ENCODE data around the gene CHP2. TPM values are rescaled to one million over a fixed set of nuclear protein-coding genes. Genes with fewer than 3 reads are reported as not detected.

The CHP2 gene
- polyA plus RNA-seq, 1 of the 3 experiments (the other 2 are of a cell fraction): not detected

DNA sequence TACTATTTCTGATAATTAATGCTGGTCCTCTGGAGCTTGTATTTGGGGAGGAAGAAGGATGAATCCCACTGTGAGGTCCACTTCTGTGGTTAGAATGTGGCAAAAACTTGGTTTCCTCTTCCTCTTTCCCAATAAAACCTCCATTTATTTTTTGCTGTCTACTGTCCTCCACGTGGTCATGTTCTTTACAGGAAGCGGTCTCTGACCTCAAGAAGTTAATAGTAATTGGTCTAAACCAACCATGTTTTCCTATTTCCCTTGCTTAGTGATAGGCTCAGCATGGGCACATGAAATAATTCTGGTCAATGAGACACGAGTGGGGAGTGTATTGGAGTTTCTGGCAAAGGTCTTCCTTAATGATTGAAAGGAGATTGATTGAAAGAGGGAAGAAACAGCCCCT lies 33.9 kb downstream of the CHP2 start:
- WGBS (ENCODE audit: low lambda C conversion rate): 4% methylated on average over 3 of the region's 3 CpGs
- Histone ChIP-seq H3K27me3 (ENCODE audit: insufficient read depth) (no peaks in the 10 kb centered on the region), H3F3A (replicated peaks; ENCODE audit: insufficient read depth) (no peaks in the 10 kb centered on the region), H4K20me1 (ENCODE audit: insufficient read depth) (no peaks in the 10 kb centered on the region), H3K9ac (no peak overlapping the region), H3K4me1 (ENCODE audit: control insufficient read depth in 1 of 2, insufficient read depth in 2 of 2, low read depth in 1 of 2, low read length in 1 of 2) (no peaks in the 10 kb centered on the region), H3K36me3 (replicated peaks in 1 of 2; ENCODE audit: control insufficient read depth in 1 of 2, insufficient read depth in 2 of 2, low read length in 1 of 2) (no peaks in the 10 kb centered on the region), H3K4me3 (ENCODE audit: low read depth in 2 of 2, low read length in 1 of 2) (no peak overlapping the region), H3K27ac (ENCODE audit: low read depth in 2 of 2, low read length in 1 of 2) (no peak overlapping the region), H3K79me2 (ENCODE audit: insufficient read depth) (no peaks in the 10 kb centered on the region), H3K9me2 (no peaks in the 10 kb centered on the region), H3K4me2 (no peak overlapping the region), H2AFZ (ENCODE audit: low read depth) (no peak overlapping the region), H3K9me3 (no peaks in the 10 kb centered on the region)
- no peak for DNase-seq
- no peak for TF ChIP-seq EZH2phosphoT487 (IDR thresholded peaks at IDR 0.05; ENCODE audit: borderline replicate concordance, low read depth)
- TF ChIP-seq ELF1 (IDR thresholded peaks at IDR 0.05): no peak
- TF ChIP-seq RAD21 (IDR thresholded peaks at IDR 0.05; ENCODE audit: low read length): no peak
- no peak for TF ChIP-seq EP300 (IDR thresholded peaks at IDR 0.05; ENCODE audit: borderline replicate concordance in 1 of 2, low read depth in 1 of 2, low read length in 1 of 2)
- no peak for TF ChIP-seq YY1 (IDR thresholded peaks at IDR 0.05; ENCODE audit: low read depth)
- TF ChIP-seq, protein P1, sequence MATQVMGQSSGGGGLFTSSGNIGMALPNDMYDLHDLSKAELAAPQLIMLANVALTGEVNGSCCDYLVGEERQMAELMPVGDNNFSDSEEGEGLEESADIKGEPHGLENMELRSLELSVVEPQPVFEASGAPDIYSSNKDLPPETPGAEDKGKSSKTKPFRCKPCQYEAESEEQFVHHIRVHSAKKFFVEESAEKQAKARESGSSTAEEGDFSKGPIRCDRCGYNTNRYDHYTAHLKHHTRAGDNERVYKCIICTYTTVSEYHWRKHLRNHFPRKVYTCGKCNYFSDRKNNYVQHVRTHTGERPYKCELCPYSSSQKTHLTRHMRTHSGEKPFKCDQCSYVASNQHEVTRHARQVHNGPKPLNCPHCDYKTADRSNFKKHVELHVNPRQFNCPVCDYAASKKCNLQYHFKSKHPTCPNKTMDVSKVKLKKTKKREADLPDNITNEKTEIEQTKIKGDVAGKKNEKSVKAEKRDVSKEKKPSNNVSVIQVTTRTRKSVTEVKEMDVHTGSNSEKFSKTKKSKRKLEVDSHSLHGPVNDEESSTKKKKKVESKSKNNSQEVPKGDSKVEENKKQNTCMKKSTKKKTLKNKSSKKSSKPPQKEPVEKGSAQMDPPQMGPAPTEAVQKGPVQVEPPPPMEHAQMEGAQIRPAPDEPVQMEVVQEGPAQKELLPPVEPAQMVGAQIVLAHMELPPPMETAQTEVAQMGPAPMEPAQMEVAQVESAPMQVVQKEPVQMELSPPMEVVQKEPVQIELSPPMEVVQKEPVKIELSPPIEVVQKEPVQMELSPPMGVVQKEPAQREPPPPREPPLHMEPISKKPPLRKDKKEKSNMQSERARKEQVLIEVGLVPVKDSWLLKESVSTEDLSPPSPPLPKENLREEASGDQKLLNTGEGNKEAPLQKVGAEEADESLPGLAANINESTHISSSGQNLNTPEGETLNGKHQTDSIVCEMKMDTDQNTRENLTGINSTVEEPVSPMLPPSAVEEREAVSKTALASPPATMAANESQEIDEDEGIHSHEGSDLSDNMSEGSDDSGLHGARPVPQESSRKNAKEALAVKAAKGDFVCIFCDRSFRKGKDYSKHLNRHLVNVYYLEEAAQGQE (IDR thresholded peaks at IDR 0.05; ENCODE audit: low read depth, low read length): no peak
- TF ChIP-seq TEAD4 (IDR thresholded peaks at IDR 0.05; ENCODE audit: borderline replicate concordance, insufficient read depth): no peak
- no peak for TF ChIP-seq SIN3A (IDR thresholded peaks at IDR 0.05; ENCODE audit: borderline replicate concordance, low read depth, low read length)
- no peak for TF ChIP-seq TAF1 (IDR thresholded peaks at IDR 0.05; ENCODE audit: borderline replicate concordance, low read depth, low read length)
- TF ChIP-seq TCF12 (IDR thresholded peaks at IDR 0.05): no peak
- CTCF ChIA-PET: interaction anchor here (1.9 to 2.9 kb wide), 2 partner anchors 12 to 15 kb away, joined by 5 to 10 read pairs; no protein-coding TSS in a partner anchor
- POLR2A ChIA-PET: no interaction called here

DNA sequence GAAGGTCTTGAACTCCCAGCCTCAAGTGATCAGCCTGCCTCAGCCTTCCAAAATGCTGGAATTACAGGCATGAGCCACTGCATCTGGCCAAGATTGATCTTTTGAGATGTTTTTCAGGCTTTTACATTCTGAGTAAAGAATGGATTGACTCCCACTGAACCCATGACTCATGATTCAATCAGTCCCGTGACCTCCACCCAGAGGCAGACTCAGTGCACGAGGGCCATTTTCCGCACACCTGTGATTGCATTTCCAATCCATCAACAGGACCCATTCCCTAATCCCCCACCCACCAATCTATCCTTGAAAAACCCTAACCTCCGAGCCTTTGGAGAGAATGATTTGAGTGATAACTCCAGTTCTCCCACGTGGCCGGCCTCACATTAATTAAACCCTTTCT lies 40.6 kb downstream of the CHP2 start:
- no peaks in the 10 kb centered on the region for H3K79me2 ChIP-seq (ENCODE audit: insufficient read depth)
- no peak overlapping the region for H3K27ac ChIP-seq (ENCODE audit: low read depth in 2 of 2, low read length in 1 of 2)
- H3F3A ChIP-seq (replicated peaks; ENCODE audit: insufficient read depth): no peaks in the 10 kb centered on the region
- no peaks in the 10 kb centered on the region for H3K9me3 ChIP-seq
- H3K4me3 ChIP-seq (ENCODE audit: low read depth in 2 of 2, low read length in 1 of 2): no peak overlapping the region
- H3K4me2 ChIP-seq: no peak overlapping the region
- no peaks in the 10 kb centered on the region; the same call in 1 of the 2 replicates for H3K27me3 ChIP-seq (ENCODE audit: insufficient read depth)
- no peaks in the 10 kb centered on the region for H3K4me1 ChIP-seq (ENCODE audit: control insufficient read depth in 1 of 2, insufficient read depth in 2 of 2, low read depth in 1 of 2, low read length in 1 of 2)
- POLR2A ChIA-PET: no interaction called here
- H3K9ac ChIP-seq: no peak overlapping the region
- WGBS (ENCODE audit: low lambda C conversion rate): 61% methylated on average over 6 of the region's 6 CpGs
- TF ChIP-seq SMC3 (IDR thresholded peaks at IDR 0.05; ENCODE audit: low read depth, low read length) (no peak), ELF1 (IDR thresholded peaks at IDR 0.05) (no peak), RXRA (IDR thresholded peaks at IDR 0.05; ENCODE audit: borderline replicate concordance, low read depth) (no peak), TCF12 (IDR thresholded peaks at IDR 0.05) (no peak), NRF1 (IDR thresholded peaks at IDR 0.05; ENCODE audit: low read depth, low read length) (no peak), POLR2AphosphoS5 (IDR thresholded peaks at IDR 0.05; ENCODE audit: low read depth, low read length) (no peak), EZH2phosphoT487 (IDR thresholded peaks at IDR 0.05; ENCODE audit: borderline replicate concordance, low read depth) (no peak)
- TF ChIP-seq, protein P2, sequence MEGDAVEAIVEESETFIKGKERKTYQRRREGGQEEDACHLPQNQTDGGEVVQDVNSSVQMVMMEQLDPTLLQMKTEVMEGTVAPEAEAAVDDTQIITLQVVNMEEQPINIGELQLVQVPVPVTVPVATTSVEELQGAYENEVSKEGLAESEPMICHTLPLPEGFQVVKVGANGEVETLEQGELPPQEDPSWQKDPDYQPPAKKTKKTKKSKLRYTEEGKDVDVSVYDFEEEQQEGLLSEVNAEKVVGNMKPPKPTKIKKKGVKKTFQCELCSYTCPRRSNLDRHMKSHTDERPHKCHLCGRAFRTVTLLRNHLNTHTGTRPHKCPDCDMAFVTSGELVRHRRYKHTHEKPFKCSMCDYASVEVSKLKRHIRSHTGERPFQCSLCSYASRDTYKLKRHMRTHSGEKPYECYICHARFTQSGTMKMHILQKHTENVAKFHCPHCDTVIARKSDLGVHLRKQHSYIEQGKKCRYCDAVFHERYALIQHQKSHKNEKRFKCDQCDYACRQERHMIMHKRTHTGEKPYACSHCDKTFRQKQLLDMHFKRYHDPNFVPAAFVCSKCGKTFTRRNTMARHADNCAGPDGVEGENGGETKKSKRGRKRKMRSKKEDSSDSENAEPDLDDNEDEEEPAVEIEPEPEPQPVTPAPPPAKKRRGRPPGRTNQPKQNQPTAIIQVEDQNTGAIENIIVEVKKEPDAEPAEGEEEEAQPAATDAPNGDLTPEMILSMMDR (IDR thresholded peaks at IDR 0.05): no peak
- TF ChIP-seq, protein P3, sequence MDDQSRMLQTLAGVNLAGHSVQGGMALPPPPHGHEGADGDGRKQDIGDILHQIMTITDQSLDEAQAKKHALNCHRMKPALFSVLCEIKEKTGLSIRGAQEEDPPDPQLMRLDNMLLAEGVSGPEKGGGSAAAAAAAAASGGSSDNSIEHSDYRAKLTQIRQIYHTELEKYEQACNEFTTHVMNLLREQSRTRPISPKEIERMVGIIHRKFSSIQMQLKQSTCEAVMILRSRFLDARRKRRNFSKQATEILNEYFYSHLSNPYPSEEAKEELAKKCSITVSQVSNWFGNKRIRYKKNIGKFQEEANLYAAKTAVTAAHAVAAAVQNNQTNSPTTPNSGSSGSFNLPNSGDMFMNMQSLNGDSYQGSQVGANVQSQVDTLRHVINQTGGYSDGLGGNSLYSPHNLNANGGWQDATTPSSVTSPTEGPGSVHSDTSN (IDR thresholded peaks at IDR 0.05): no peak
- TF ChIP-seq, protein P4, sequence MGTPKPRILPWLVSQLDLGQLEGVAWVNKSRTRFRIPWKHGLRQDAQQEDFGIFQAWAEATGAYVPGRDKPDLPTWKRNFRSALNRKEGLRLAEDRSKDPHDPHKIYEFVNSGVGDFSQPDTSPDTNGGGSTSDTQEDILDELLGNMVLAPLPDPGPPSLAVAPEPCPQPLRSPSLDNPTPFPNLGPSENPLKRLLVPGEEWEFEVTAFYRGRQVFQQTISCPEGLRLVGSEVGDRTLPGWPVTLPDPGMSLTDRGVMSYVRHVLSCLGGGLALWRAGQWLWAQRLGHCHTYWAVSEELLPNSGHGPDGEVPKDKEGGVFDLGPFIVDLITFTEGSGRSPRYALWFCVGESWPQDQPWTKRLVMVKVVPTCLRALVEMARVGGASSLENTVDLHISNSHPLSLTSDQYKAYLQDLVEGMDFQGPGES (IDR thresholded peaks at IDR 0.05; ENCODE audit: low read depth, low read length): no peak
- H4K20me1 ChIP-seq (ENCODE audit: insufficient read depth): no peaks in the 10 kb centered on the region
- H2AFZ ChIP-seq (ENCODE audit: low read depth): no peak overlapping the region
- H3K9me2 ChIP-seq: no peaks in the 10 kb centered on the region
- no peaks in the 10 kb centered on the region for H3K36me3 ChIP-seq (replicated peaks in 1 of 2; ENCODE audit: control insufficient read depth in 1 of 2, insufficient read depth in 2 of 2, low read length in 1 of 2)
- CTCF ChIA-PET: interaction anchor here (0.9 kb wide), 1 partner anchor 251 kb away, joined by 3 read pairs; no protein-coding TSS in a partner anchor
- DNase-seq: no peak
